SK-N-MC (cell line): ENCODE data around the gene PPP1R11.

ENCODE experiments used
- EZH2 ChIP-seq: fragments of 200-600 bp; sonication (generic); IDR thresholded peaks from one replicate; pipeline ENCODE4 v1.6.1; 2017; ENCODE audit warnings: antibody characterized with exemption
- FOXP2 ChIP-seq: optimal IDR thresholded peaks from 2 replicates; pipeline ENCODE3; 2011; ENCODE audit warnings: mild to moderate bottlenecking, moderate library complexity; ENCODE audit not compliant: insufficient read depth; ENCODE audit errors: extremely low read length, control extremely low read depth
- POLR2AphosphoS5 ChIP-seq: IDR thresholded peaks from 2 replicates; pipeline ENCODE4 v1.6.1; 2012; ENCODE audit warnings: mild to moderate bottlenecking, low read depth, low read length, borderline replicate concordance

GRCh38 chr6:30075790-30076732, 9.1 kb downstream of the PPP1R11 start:
- TF ChIP-seq POLR2AphosphoS5: no peak
- no peak for TF ChIP-seq EZH2
- TF ChIP-seq FOXP2: no peak
